Transverse colon (tissue), 4 donors: ENCODE measurements around the gene LATS2. TPM values are rescaled to one million over a fixed set of nuclear protein-coding genes. Genes with fewer than 3 reads are reported as not detected.
"Not testable (repeated sequence)": the region's sequence is repeated elsewhere in the genome, so short reads cannot be mapped to it uniquely, and the experiment has no call there.

Experiments
- DNase-seq: peaks from one replicate; pipeline ENCODE4 v3.0.0-alpha.2; 2019
- H3K27ac ChIP-seq, 4 donors: fragments of 200-600 bp; sonication (generic); 2 replicates each; pipeline ENCODE4 v1.5.1; 2016 to 2018; ENCODE audit warnings: inconsistent platforms in 4 of 4
- H3K27me3 ChIP-seq: fragments of 200-600 bp; sonication (generic); 2 replicates; pipeline ENCODE4 v1.5.1; 2017; ENCODE audit warnings: inconsistent platforms
- H3K36me3 ChIP-seq, 4 donors: fragments of 200-600 bp; sonication (generic); 2 replicates each; pipeline ENCODE4 v1.5.1; 2017 to 2019; ENCODE audit warnings: inconsistent platforms in 4 of 4
- H3K4me1 ChIP-seq, 4 donors: fragments of 200-600 bp; sonication (generic); 2 replicates each; pipeline ENCODE4 v1.5.1; 2017 to 2020; ENCODE audit warnings: inconsistent platforms in 4 of 4
- H3K4me3 ChIP-seq, 4 donors: fragments of 200-600 bp; sonication (generic); 1 replicate in 1 of 4; 2 replicates in 3 of 4; pipeline versions ENCODE4 v1.5.1 to v1.6.1; 2017 to 2019; ENCODE audit warnings: inconsistent platforms in 4 of 4
- H3K9me3 ChIP-seq, 2 donors: fragments of 200-600 bp; sonication (generic); 2 replicates each; pipeline ENCODE4 v1.5.1; 2017 to 2019; ENCODE audit warnings: inconsistent platforms in 2 of 2
- CTCF ChIP-seq, 5 experiments: fragments of 200-600 bp in 3 of 5; fragments of 450-650 bp in 2 of 5; sonication (generic) in 3 of 5; IDR thresholded peaks; 1 replicate in 2 of 5; 2 replicates in 3 of 5; pipeline ENCODE4 v1.5.1; 2016 to 2017; ENCODE audit warnings: antibody characterized with exemption in 5 of 5, inconsistent platforms in 3 of 5, mild to moderate bottlenecking in 2 of 5, moderate library complexity in 1 of 5
- EP300 ChIP-seq: sonication (generic); formaldehyde crosslinking; IDR thresholded peaks from one replicate; pipeline ENCODE4 v1.6.1; 2017; ENCODE audit warnings: antibody characterized with exemption, low read depth
- POLR2A ChIP-seq: fragments of 450-650 bp; IDR thresholded peaks from one replicate; pipeline ENCODE4 v1.6.1; 2016; ENCODE audit warnings: antibody characterized with exemption, mild to moderate bottlenecking, moderate library complexity
- POLR2AphosphoS5 ChIP-seq, 3 donors: sonication (generic); formaldehyde crosslinking; IDR thresholded peaks; one replicate each; pipeline ENCODE4 v1.6.1; 2016; ENCODE audit warnings: antibody characterized with exemption in 3 of 3
- WGBS, 2 donors: methylation state at CpG; one replicate each; pipeline ENCODE4 v1.1.5; 2018; ENCODE audit warnings: low coverage in 1 of 2; 5-methylcytosine and 5-hydroxymethylcytosine counted together
- in situ Hi-C, 4 donors: fragments of 200-750 bp; cut with MboI; loops; one replicate each; pipeline versions ENCODE4 v1.15.0 to v1.15.1; 2017; ENCODE audit warnings: low sequenced_read_pairs in 3 of 4, low pct_ligation_motif_present in 1 of 4, low pct_unique_long_range_greater_than_20kb in 1 of 4
- intact Hi-C: fragments of 100-400 bp; cut with DNase I; formaldehyde crosslinking; loops from one replicate; pipeline ENCODE4 v1.15.1; 2023; ENCODE audit warnings: low total_unique reads
- total RNA-seq, 4 donors: library from RNA; depleted of rRNA; stranded (reverse); fragments of >200 nt; gene quantifications; one replicate each; pipeline ENCODE4 v1.1.0, GENCODE V29; 2016

The LATS2 gene
- total RNA-seq, 4 donors from 2014 or later = 8.9 to 15.7 (median 12.5) TPM

- Histone ChIP-seq H3K4me1 (peaks cover 3 to 25% (median 9%) of the 10 kb centered on the region in 4 donors), H3K9me3 (no peaks in the 10 kb centered on the region), H3K36me3 (no peaks in the 10 kb centered on the region), H3K27me3 (no peaks in the 10 kb centered on the region), H3K4me3 (no peak overlapping the region), H3K27ac (no peak overlapping the region)
- in situ Hi-C loops (no loop called here), intact Hi-C loops (no loop called here)
- no peak for TF ChIP-seq POLR2A
- no peak for DNase-seq
- WGBS, 2 donors = 80 to 89% methylated on average over 6 to 16 of the region's 16 CpGs
These were observed 10.8 kb downstream of the LATS2 start for GRCh38 chr13:21050288-21051197.

- H3K27me3 ChIP-seq, in situ Hi-C loops, H3K9me3 ChIP-seq, intact Hi-C loops, H3K27ac ChIP-seq, H3K4me3 ChIP-seq, H3K36me3 ChIP-seq, DNase-seq: not testable (repeated sequence)
- peaks cover 6 to 29% (median 12%) of the 10 kb centered on the region in 4 donors for H3K4me1 ChIP-seq
- 87% methylated on average over 6 of the region's 6 CpGs; no CpG with 5 or more reads in 1 of the 2 donors for WGBS, 2 donors
These were observed 11.7 kb downstream of the LATS2 start for GRCh38 chr13:21049731-21050130.

- H3K4me3 ChIP-seq = no peak overlapping the region
- TF ChIP-seq POLR2AphosphoS5 (IDR thresholded peaks at IDR 0.05) (no peak), EP300 (no peak), POLR2A (no peak), CTCF (IDR thresholded peaks at IDR 0.05) (no peak)
- WGBS, 2 donors = 89% methylated on average over 6 of the region's 6 CpGs; no CpG with 5 or more reads in 1 of the 2 donors
- intact Hi-C loops (no loop called here), in situ Hi-C loops (no loop called here)
- no peaks in the 10 kb centered on the region for H3K36me3 ChIP-seq
- H3K27me3 ChIP-seq = no peaks in the 10 kb centered on the region
- no peak for DNase-seq
- no peaks in the 10 kb centered on the region for H3K9me3 ChIP-seq
- H3K4me1 ChIP-seq = peaks cover 6 to 30% (median 13%) of the 10 kb centered on the region in 4 donors
- H3K27ac ChIP-seq = no peak overlapping the region
These were observed 12.3 kb downstream of the LATS2 start for GRCh38 chr13:21048901-21049698.

GRCh38 chr13:21047591-21048282 is 13.6 kb downstream of the LATS2 start:
- DNase-seq = no peak
- in situ Hi-C loops = no loop called here
- WGBS, 2 donors = 92 to 95% methylated on average over 9 to 10 of the region's 10 CpGs

More at GRCh38 chr13:21047591-21048282, 13.6 kb downstream of the LATS2 start:
- Histone ChIP-seq H3K4me3 (no peak overlapping the region), H3K9me3 (no peaks in the 10 kb centered on the region), H3K36me3 (no peaks in the 10 kb centered on the region), H3K27me3 (no peaks in the 10 kb centered on the region), H3K4me1 (peaks cover 7 to 34% (median 20%) of the 10 kb centered on the region in 4 donors), H3K27ac (no peak overlapping the region)
- TF ChIP-seq POLR2A (no peak), EP300 (no peak), CTCF (IDR thresholded peaks at IDR 0.05) (no peak), POLR2AphosphoS5 (IDR thresholded peaks at IDR 0.05) (no peak)
- intact Hi-C loops = no loop called here
